Esophagus muscularis mucosa (tissue), 4 donors: ENCODE data around the gene CSK. TPM values are rescaled to one million over a fixed set of nuclear protein-coding genes. Genes with fewer than 3 reads are reported as not detected.

ENCODE experiments used
- DNase-seq: peaks from one replicate; pipeline ENCODE4 v3.0.0-alpha.2; 2017; ENCODE audit errors: extremely low spot score
- H3K27ac ChIP-seq, 4 donors: fragments of 200-600 bp; sonication (generic); replicated peaks in 1 of 4; 1 replicate in 3 of 4; 2 replicates in 1 of 4; pipeline ENCODE4 v1.5.1; 2016 to 2019; ENCODE audit warnings: mild to moderate bottlenecking in 1 of 4
- H3K27me3 ChIP-seq, 4 donors: fragments of 200-600 bp; sonication (generic); one replicate each; pipeline versions ENCODE4 v1.5.1 to v1.6.0; 2016 to 2019
- H3K36me3 ChIP-seq, 4 donors: fragments of 200-600 bp; sonication (generic); one replicate each; pipeline ENCODE4 v1.5.1; 2016 to 2019
- H3K4me1 ChIP-seq, 4 donors: fragments of 200-600 bp; sonication (generic); one replicate each; pipeline ENCODE4 v1.5.1; 2016 to 2019
- H3K4me3 ChIP-seq, 4 donors: fragments of 200-600 bp; sonication (generic); 1 replicate in 2 of 4; 2 replicates in 2 of 4; pipeline ENCODE4 v1.5.1; 2016 to 2019; ENCODE audit warnings: mild to moderate bottlenecking in 4 of 4, moderate library complexity in 1 of 4
- H3K9me3 ChIP-seq, 4 donors: fragments of 200-600 bp; sonication (generic); 1 replicate in 3 of 4; 2 replicates in 1 of 4; pipeline ENCODE4 v1.5.1; 2016 to 2019
- CTCF ChIP-seq, 3 experiments: fragments of 200-600 bp in 2 of 3; fragments of 450-650 bp in 1 of 3; sonication (generic) in 2 of 3; IDR thresholded peaks; one replicate each; pipeline ENCODE4 v1.5.1; 2017 to 2019; ENCODE audit warnings: antibody characterized with exemption in 3 of 3, mild to moderate bottlenecking in 2 of 3, moderate library complexity in 1 of 3
- EP300 ChIP-seq: sonication (generic); formaldehyde crosslinking; IDR thresholded peaks from one replicate; pipeline ENCODE4 v1.6.1; 2017; ENCODE audit warnings: antibody characterized with exemption
- POLR2A ChIP-seq: fragments of 450-650 bp; IDR thresholded peaks from one replicate; pipeline ENCODE4 v1.6.1; 2017; ENCODE audit warnings: antibody characterized with exemption, moderate library complexity, mild to moderate bottlenecking, low read depth
- POLR2AphosphoS5 ChIP-seq, 2 donors: sonication (generic); formaldehyde crosslinking; IDR thresholded peaks; one replicate each; pipeline ENCODE4 v1.6.1; 2017; ENCODE audit warnings: antibody characterized with exemption in 2 of 2
- WGBS: methylation state at CpG from one replicate; pipeline ENCODE4 v1.1.5; 2018; 5-methylcytosine and 5-hydroxymethylcytosine counted together
- intact Hi-C: fragments of 100-400 bp; cut with DNase I; formaldehyde crosslinking; loops from one replicate; pipeline ENCODE4 v1.15.1; 2023
- total RNA-seq, 4 donors: library from RNA; depleted of rRNA; stranded (reverse); fragments of >200 nt; gene quantifications; one replicate each; pipeline versions ENCODE4 v1.1.0 to v1.2.1, GENCODE V29; 2016

The CSK gene
- total RNA-seq, 4 donors from 2014 or later = 14.0 to 28.7 (median 21.9) TPM

- no peak for DNase-seq
- H3K4me3 ChIP-seq = peak overlapping the region; percentile 82 to 99 (median 92)
- H3K27ac ChIP-seq = peak overlapping the region in 2 of 4 donors; percentile 87 to 90
- no peaks in the 10 kb centered on the region for H3K27me3 ChIP-seq
- TF ChIP-seq EP300 (no peak), POLR2AphosphoS5 (IDR thresholded peaks at IDR 0.05) (no peak), POLR2A (no peak), CTCF (IDR thresholded peaks at IDR 0.05) (no peak)
- H3K9me3 ChIP-seq = no peaks in the 10 kb centered on the region
- WGBS = 82% methylated on average over 13 of the region's 14 CpGs
- H3K36me3 ChIP-seq = peaks cover 2 to 71% (median 63%) of the 10 kb centered on the region in 4 donors
- intact Hi-C loops = no loop called here
- peaks cover 20 to 46% (median 31%) of the 10 kb centered on the region in 4 donors for H3K4me1 ChIP-seq
Observed at GRCh38 chr15:74841891-74842373, 60.1 kb downstream of the CSK start.

- WGBS = 0% methylated on average over 6 of the region's 84 CpGs
- H3K4me3 ChIP-seq = peak within 1 kb of the TSS; percentile 82 to 99 (median 92)
- peak; percentile 72 to 85 for TF ChIP-seq POLR2AphosphoS5 (IDR thresholded peaks at IDR 0.05)
- no peak for TF ChIP-seq POLR2A
- no peak for TF ChIP-seq EP300
- TF ChIP-seq CTCF (IDR thresholded peaks at IDR 0.05) = peak; percentile 62 to 89 (median 87)
- peak; percentile 96 for DNase-seq
- no peaks in the 10 kb centered on the region for H3K27me3 ChIP-seq
- intact Hi-C loops = loop anchor here (1.0 kb wide), 1 partner anchor 58 kb away; no protein-coding TSS in a partner anchor
- H3K9me3 ChIP-seq = no peaks in the 10 kb centered on the region
- H3K36me3 ChIP-seq = peaks cover 8 to 71% (median 64%) of the 10 kb centered on the region in 4 donors
- H3K4me1 ChIP-seq = peaks cover 23 to 53% (median 35%) of the 10 kb centered on the region in 4 donors
- H3K27ac ChIP-seq = peak within 1 kb of the TSS; percentile 74 to 90 (median 88)
Observed at GRCh38 chr15:74842581-74843444, 60.9 kb downstream of the CSK start, which contains the start of gene ULK3. ULK3 (minus strand) TSS chr15:74843156; CDS start chr15:74843105, 51 bp downstream.

- TF ChIP-seq POLR2AphosphoS5 (IDR thresholded peaks at IDR 0.05) (no peak), POLR2A (no peak), EP300 (no peak), CTCF (IDR thresholded peaks at IDR 0.05) (no peak)
- H3K36me3 ChIP-seq = peaks cover 14 to 71% (median 64%) of the 10 kb centered on the region in 4 donors
- WGBS = 13% methylated on average over 18 of the region's 18 CpGs
- DNase-seq = no peak
- H3K27ac ChIP-seq = peak overlapping the region; percentile 74 to 90 (median 88)
- H3K4me1 ChIP-seq = peaks cover 28 to 57% (median 39%) of the 10 kb centered on the region in 4 donors
- no peaks in the 10 kb centered on the region for H3K9me3 ChIP-seq
- intact Hi-C loops = loop anchor here (1.0 kb wide), 1 partner anchor 58 kb away; no protein-coding TSS in a partner anchor
- H3K4me3 ChIP-seq = peak overlapping the region; percentile 82 to 99 (median 92)
- no peaks in the 10 kb centered on the region for H3K27me3 ChIP-seq
Observed at GRCh38 chr15:74843445-74843828, 61.6 kb downstream of the CSK start.

- Histone ChIP-seq H3K27me3 (no peaks in the 10 kb centered on the region), H3K9me3 (no peaks in the 10 kb centered on the region), H3K36me3 (peaks cover 17 to 71% (median 64%) of the 10 kb centered on the region in 4 donors), H3K27ac (peak overlapping the region; percentile 74 to 90 (median 88)), H3K4me1 (peaks cover 28 to 57% (median 39%) of the 10 kb centered on the region in 4 donors), H3K4me3 (peak overlapping the region in 3 of 4 donors; percentile 82 to 99 (median 87))
- DNase-seq = no peak
- intact Hi-C loops = loop anchor here (1.0 kb wide), 1 partner anchor 57 kb away; no protein-coding TSS in a partner anchor
- TF ChIP-seq CTCF (IDR thresholded peaks at IDR 0.05) = no peak
- TF ChIP-seq EP300 = no peak
- no peak for TF ChIP-seq POLR2AphosphoS5 (IDR thresholded peaks at IDR 0.05)
- TF ChIP-seq POLR2A = no peak
- 80% methylated on average over 8 of the region's 12 CpGs for WGBS
Observed at GRCh38 chr15:74843891-74844299, 62.0 kb downstream of the CSK start.
